HEK293 (cell line): ENCODE data around the gene VTA1.

ENCODE experiments used
- PRDM1 ChIP-seq: fragments of 450-650 bp; formaldehyde crosslinking; IDR thresholded peaks from 2 replicates; pipeline ENCODE4; 2016; ENCODE audit warnings: missing biosample characterization, missing genetic modification characterization
- REPIN1 ChIP-seq: fragments of 450-650 bp; formaldehyde crosslinking; IDR thresholded peaks from 2 replicates; pipeline ENCODE4 v1.5.1; 2017; ENCODE audit warnings: missing biosample characterization, missing genetic modification characterization, low read depth
- ZBTB26 ChIP-seq: fragments of 450-650 bp; formaldehyde crosslinking; optimal IDR thresholded peaks from 2 replicates; pipeline ENCODE3; 2016; ENCODE audit warnings: missing biosample characterization, mild to moderate bottlenecking, missing genetic modification characterization
- ZFHX2 ChIP-seq: fragments of 450-650 bp; formaldehyde crosslinking; conservative IDR thresholded peaks from 2 replicates; pipeline ENCODE4 v1.5.1; 2016; ENCODE audit warnings: missing biosample characterization, missing genetic modification characterization
- ZNF169 ChIP-seq: fragments of 450-650 bp; formaldehyde crosslinking; IDR thresholded peaks from 2 replicates; pipeline ENCODE4 v1.5.1; 2016; ENCODE audit warnings: missing biosample characterization, missing genetic modification characterization
- ZNF174 ChIP-seq: fragments of 450-650 bp; formaldehyde crosslinking; IDR thresholded peaks from 2 replicates; pipeline ENCODE4 v1.5.0; 2017; ENCODE audit warnings: missing biosample characterization, mild to moderate bottlenecking, missing genetic modification characterization
- ZSCAN23 ChIP-seq: fragments of 450-650 bp; formaldehyde crosslinking; IDR thresholded peaks from 2 replicates; pipeline ENCODE4 v1.5.1; 2016; ENCODE audit warnings: missing biosample characterization, missing genetic modification characterization
- TF ChIP-seq, protein P1 (sequence below): fragments of 450-650 bp; formaldehyde crosslinking; IDR thresholded peaks from 2 replicates; pipeline ENCODE4 v1.5.1; 2016; ENCODE audit warnings: missing biosample characterization, missing genetic modification characterization, borderline replicate concordance

VTA1 gene

GRCh38 chr6:142271476-142271875, 124.4 kb downstream of the VTA1 start (continued):
- TF ChIP-seq ZBTB26 (tag by site-specific recombination) (no peak), ZSCAN23 (tag by site-specific recombination) (no peak), REPIN1 (tag by site-specific recombination) (no peak), PRDM1 (tag by site-specific recombination) (no peak), ZNF169 (tag by site-specific recombination) (no peak), ZNF174 (tag by site-specific recombination) (no peak), ZFHX2 (no peak)
- TF ChIP-seq, protein P1, sequence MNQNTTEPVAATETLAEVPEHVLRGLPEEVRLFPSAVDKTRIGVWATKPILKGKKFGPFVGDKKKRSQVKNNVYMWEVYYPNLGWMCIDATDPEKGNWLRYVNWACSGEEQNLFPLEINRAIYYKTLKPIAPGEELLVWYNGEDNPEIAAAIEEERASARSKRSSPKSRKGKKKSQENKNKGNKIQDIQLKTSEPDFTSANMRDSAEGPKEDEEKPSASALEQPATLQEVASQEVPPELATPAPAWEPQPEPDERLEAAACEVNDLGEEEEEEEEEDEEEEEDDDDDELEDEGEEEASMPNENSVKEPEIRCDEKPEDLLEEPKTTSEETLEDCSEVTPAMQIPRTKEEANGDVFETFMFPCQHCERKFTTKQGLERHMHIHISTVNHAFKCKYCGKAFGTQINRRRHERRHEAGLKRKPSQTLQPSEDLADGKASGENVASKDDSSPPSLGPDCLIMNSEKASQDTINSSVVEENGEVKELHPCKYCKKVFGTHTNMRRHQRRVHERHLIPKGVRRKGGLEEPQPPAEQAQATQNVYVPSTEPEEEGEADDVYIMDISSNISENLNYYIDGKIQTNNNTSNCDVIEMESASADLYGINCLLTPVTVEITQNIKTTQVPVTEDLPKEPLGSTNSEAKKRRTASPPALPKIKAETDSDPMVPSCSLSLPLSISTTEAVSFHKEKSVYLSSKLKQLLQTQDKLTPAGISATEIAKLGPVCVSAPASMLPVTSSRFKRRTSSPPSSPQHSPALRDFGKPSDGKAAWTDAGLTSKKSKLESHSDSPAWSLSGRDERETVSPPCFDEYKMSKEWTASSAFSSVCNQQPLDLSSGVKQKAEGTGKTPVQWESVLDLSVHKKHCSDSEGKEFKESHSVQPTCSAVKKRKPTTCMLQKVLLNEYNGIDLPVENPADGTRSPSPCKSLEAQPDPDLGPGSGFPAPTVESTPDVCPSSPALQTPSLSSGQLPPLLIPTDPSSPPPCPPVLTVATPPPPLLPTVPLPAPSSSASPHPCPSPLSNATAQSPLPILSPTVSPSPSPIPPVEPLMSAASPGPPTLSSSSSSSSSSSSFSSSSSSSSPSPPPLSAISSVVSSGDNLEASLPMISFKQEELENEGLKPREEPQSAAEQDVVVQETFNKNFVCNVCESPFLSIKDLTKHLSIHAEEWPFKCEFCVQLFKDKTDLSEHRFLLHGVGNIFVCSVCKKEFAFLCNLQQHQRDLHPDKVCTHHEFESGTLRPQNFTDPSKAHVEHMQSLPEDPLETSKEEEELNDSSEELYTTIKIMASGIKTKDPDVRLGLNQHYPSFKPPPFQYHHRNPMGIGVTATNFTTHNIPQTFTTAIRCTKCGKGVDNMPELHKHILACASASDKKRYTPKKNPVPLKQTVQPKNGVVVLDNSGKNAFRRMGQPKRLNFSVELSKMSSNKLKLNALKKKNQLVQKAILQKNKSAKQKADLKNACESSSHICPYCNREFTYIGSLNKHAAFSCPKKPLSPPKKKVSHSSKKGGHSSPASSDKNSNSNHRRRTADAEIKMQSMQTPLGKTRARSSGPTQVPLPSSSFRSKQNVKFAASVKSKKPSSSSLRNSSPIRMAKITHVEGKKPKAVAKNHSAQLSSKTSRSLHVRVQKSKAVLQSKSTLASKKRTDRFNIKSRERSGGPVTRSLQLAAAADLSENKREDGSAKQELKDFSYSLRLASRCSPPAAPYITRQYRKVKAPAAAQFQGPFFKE (tag by site-specific recombination): no peak
